Neural cell (in vitro differentiated cells): ENCODE results near the gene NCS1. TPM values are rescaled to one million over a fixed set of nuclear protein-coding genes. Genes with fewer than 3 reads are reported as not detected.

Experiments
- H2AFZ ChIP-seq: fragments of 200-600, 300-800 bp; sonication (generic), shearing (Covaris generic); 2 replicates; pipeline ENCODE4 v1.6.0; 2014; ENCODE audit warnings: low read depth, mild to moderate bottlenecking, antibody characterized with exemption, low read length, moderate library complexity
- H3F3A ChIP-seq: fragments of 200-600 bp; shearing (Covaris generic); 2 replicates; pipeline ENCODE4 v1.6.1; 2016; ENCODE audit warnings: mild to moderate bottlenecking, moderate library complexity, mixed read lengths, antibody characterized with exemption, low read length; ENCODE audit not compliant: insufficient read depth, poor library complexity, severe bottlenecking
- H3K27ac ChIP-seq: fragments of 200-600, 300-800 bp; sonication (generic), shearing (Covaris generic); 2 replicates; pipeline ENCODE4 v1.5.1; 2014; ENCODE audit warnings: mild to moderate bottlenecking, low read length, moderate library complexity
- H3K27me3 ChIP-seq: fragments of 300-800, 200-600 bp; sonication (generic), shearing (Covaris generic); 2 replicates; pipeline ENCODE4 v1.6.0; 2014; ENCODE audit warnings: mild to moderate bottlenecking, low read depth, low read length, moderate library complexity; ENCODE audit not compliant: insufficient read depth
- H3K36me3 ChIP-seq: fragments of 300-800, 200-600 bp; sonication (generic), shearing (Covaris generic); 2 replicates; pipeline ENCODE4 v1.5.1; 2014; ENCODE audit warnings: mild to moderate bottlenecking, antibody characterized with exemption, low read length, moderate library complexity; ENCODE audit not compliant: insufficient read depth
- H3K4me2 ChIP-seq: fragments of 300-800, 200-600 bp; sonication (generic), shearing (Covaris generic); 2 replicates; pipeline ENCODE4 v1.6.0; 2014; ENCODE audit warnings: mild to moderate bottlenecking, low read length
- H3K4me3 ChIP-seq: fragments of 300-800, 200-600 bp; sonication (generic), shearing (Covaris generic); 2 replicates; pipeline ENCODE4 v1.5.1; 2014; ENCODE audit warnings: mild to moderate bottlenecking, low read length, moderate library complexity
- H3K79me2 ChIP-seq: fragments of 200-600 bp; shearing (Covaris generic); replicated peaks from 2 replicates; pipeline ENCODE4 v1.6.0; 2014; ENCODE audit warnings: mild to moderate bottlenecking, low read length, moderate library complexity; ENCODE audit not compliant: insufficient read depth
- H3K9ac ChIP-seq: fragments of 300-800, 200-600 bp; sonication (generic), shearing (Covaris generic); 2 replicates; pipeline ENCODE4 v1.6.1; 2016; ENCODE audit warnings: mild to moderate bottlenecking, low read length, mixed read lengths
- H3K9me2 ChIP-seq: fragments of 200-600 bp; shearing (Covaris generic); 2 replicates; pipeline ENCODE4 v1.6.1; 2016; ENCODE audit warnings: mild to moderate bottlenecking, low read length, mixed read lengths; ENCODE audit not compliant: insufficient read depth
- H3K9me3 ChIP-seq: fragments of 200-600, 300-800 bp; sonication (generic), shearing (Covaris generic); 2 replicates; pipeline ENCODE4 v1.6.1; 2016; ENCODE audit warnings: mild to moderate bottlenecking, mixed run types, low read length, moderate library complexity, mixed read lengths
- H4K20me1 ChIP-seq: fragments of 200-600 bp; shearing (Covaris generic); 2 replicates; pipeline ENCODE4 v1.6.1; 2016; ENCODE audit warnings: mild to moderate bottlenecking, mixed run types; ENCODE audit not compliant: insufficient read depth
- CTCF ChIP-seq: fragments of 450-650 bp; IDR thresholded peaks from 2 replicates; pipeline ENCODE4 v1.5.1; 2014; ENCODE audit warnings: antibody characterized with exemption, mild to moderate bottlenecking, moderate library complexity; ENCODE audit not compliant: poor library complexity, severe bottlenecking
- EP300 ChIP-seq: fragments of 450-650 bp; conservative IDR thresholded peaks from 2 replicates; pipeline ENCODE4 v1.6.1; 2014; ENCODE audit warnings: antibody characterized with exemption, mild to moderate bottlenecking, moderate library complexity; ENCODE audit not compliant: poor library complexity, severe bottlenecking
- EZH2 ChIP-seq: fragments of 200-600, 300-800 bp; shearing (Covaris generic), sonication (generic); IDR thresholded peaks from 2 replicates; pipeline ENCODE4 v1.6.1; 2014; ENCODE audit warnings: antibody characterized with exemption, low read length, borderline replicate concordance, mild to moderate bottlenecking; ENCODE audit not compliant: insufficient read depth, poor library complexity, severe bottlenecking
- MXI1 ChIP-seq: fragments of 450-650 bp; conservative IDR thresholded peaks from 2 replicates; pipeline ENCODE4 v1.6.1; 2014; ENCODE audit warnings: antibody characterized with exemption, mild to moderate bottlenecking; ENCODE audit not compliant: poor library complexity, severe bottlenecking
- POLR2AphosphoS5 ChIP-seq: IDR thresholded peaks from 2 replicates; pipeline ENCODE4 v1.6.1; 2012
- RAD21 ChIP-seq: fragments of 450-650 bp; conservative IDR thresholded peaks from 2 replicates; pipeline ENCODE4 v1.6.1; 2014; ENCODE audit warnings: antibody characterized with exemption, mild to moderate bottlenecking, moderate library complexity
- REST ChIP-seq: IDR thresholded peaks from 2 replicates; pipeline ENCODE4 v1.6.1; 2012; ENCODE audit warnings: borderline replicate concordance
- SMC3 ChIP-seq: fragments of 450-650 bp; conservative IDR thresholded peaks from 2 replicates; pipeline ENCODE4 v1.6.1; 2014; ENCODE audit warnings: antibody characterized with exemption, mild to moderate bottlenecking, moderate library complexity; ENCODE audit not compliant: poor library complexity
- TAF1 ChIP-seq: IDR thresholded peaks from 2 replicates; pipeline ENCODE4 v1.6.1; 2012; ENCODE audit warnings: low read depth
- polyA plus RNA-seq: library from polyadenylated mRNA; depleted of rRNA; stranded (reverse); fragments of >200 nt; gene quantifications from 2 replicates; pipeline ENCODE4 v1.2.3, GENCODE V29; 2014

NCS1 gene
- polyA plus RNA-seq, 1 donor from 2014 or later = 73.3 TPM

- H3F3A ChIP-seq = no peaks in the 10 kb centered on the region
- no peak overlapping the region for H3K27ac ChIP-seq
- TF ChIP-seq REST (no peak), SMC3 (no peak), EP300 (no peak), CTCF (no peak), POLR2AphosphoS5 (no peak), TAF1 (no peak), EZH2 (no peak), RAD21 (no peak), MXI1 (no peak)
- H2AFZ ChIP-seq = no peak overlapping the region
- no peak overlapping the region for H3K4me3 ChIP-seq
- H3K9me2 ChIP-seq = no peaks in the 10 kb centered on the region
- H3K9ac ChIP-seq = no peak overlapping the region
- no peaks in the 10 kb centered on the region for H3K79me2 ChIP-seq
- no peaks in the 10 kb centered on the region for H4K20me1 ChIP-seq
- H3K27me3 ChIP-seq = peaks cover 44% of the 10 kb centered on the region
- no peaks in the 10 kb centered on the region for H3K36me3 ChIP-seq
- no peak overlapping the region for H3K4me2 ChIP-seq
- H3K9me3 ChIP-seq = no peaks in the 10 kb centered on the region
These were observed 95.7 kb downstream of the NCS1 start for GRCh38 chr9:130267930-130268329.

GRCh38 chr9:130268521-130269211 lies 96.5 kb downstream of the NCS1 start:
- Histone ChIP-seq H3K4me2 (no peak overlapping the region), H3K4me3 (no peak overlapping the region), H3K27ac (no peak overlapping the region), H3F3A (no peaks in the 10 kb centered on the region), H3K36me3 (no peaks in the 10 kb centered on the region), H3K79me2 (no peaks in the 10 kb centered on the region), H3K9me3 (no peaks in the 10 kb centered on the region), H3K9ac (no peak overlapping the region), H3K27me3 (peaks cover 44% of the 10 kb centered on the region), H2AFZ (no peak overlapping the region), H4K20me1 (no peaks in the 10 kb centered on the region), H3K9me2 (no peaks in the 10 kb centered on the region)
- TF ChIP-seq POLR2AphosphoS5 (no peak), REST (no peak), MXI1 (no peak), EP300 (no peak), SMC3 (no peak), CTCF (no peak), EZH2 (no peak), TAF1 (no peak)
